Measurements from ENCODE around the gene KCNH1. TPM values are rescaled to one million over a fixed set of nuclear protein-coding genes. Genes with fewer than 3 reads are reported as not detected.

The KCNH1 gene
- polyA plus RNA-seq, 1 experiment, result 3.5 TPM

GRCh38 chr1:210747890-210748289 lies 386.1 kb downstream of the KCNH1 start:
- Histone ChIP-seq H3K4me3 (ENCODE audit: low read depth, low read length) (no peak overlapping the region), H3K27me3 (ENCODE audit: control insufficient read depth, insufficient read depth, low read length) (no peaks in the 10 kb centered on the region), H3K36me3 (ENCODE audit: control insufficient read depth, insufficient read depth, low read length) (no peaks in the 10 kb centered on the region)
- TF ChIP-seq CTCF (IDR thresholded peaks at IDR 0.05; ENCODE audit: insufficient read depth, low read depth, low read length), result no peak
- ChIA-PET CTCF (no interaction called here), POLR2A (no interaction called here)
- DNase-seq (ENCODE audit: low read depth), result no peak

GRCh38 chr1:210747112-210747511 lies 386.8 kb downstream of the KCNH1 start:
- H3K4me3 ChIP-seq (ENCODE audit: low read depth, low read length), result no peak overlapping the region
- no peak for TF ChIP-seq CTCF (IDR thresholded peaks at IDR 0.05; ENCODE audit: insufficient read depth, low read depth, low read length)
- CTCF ChIA-PET, result no interaction called here
- POLR2A ChIA-PET, result no interaction called here
- no peaks in the 10 kb centered on the region for H3K27me3 ChIP-seq (ENCODE audit: control insufficient read depth, insufficient read depth, low read length)
- H3K36me3 ChIP-seq (ENCODE audit: control insufficient read depth, insufficient read depth, low read length), result no peaks in the 10 kb centered on the region
- no peak for DNase-seq (ENCODE audit: low read depth)

GRCh38 chr1:210746024-210746731 lies 387.8 kb downstream of the KCNH1 start:
- POLR2A ChIA-PET, result no interaction called here
- no peak for TF ChIP-seq CTCF (IDR thresholded peaks at IDR 0.05; ENCODE audit: insufficient read depth, low read depth, low read length)
- CTCF ChIA-PET, result no interaction called here

GRCh38 chr1:210743038-210743437 lies 390.9 kb downstream of the KCNH1 start:
- DNase-seq (ENCODE audit: low read depth), result no peak
- no peaks in the 10 kb centered on the region for H3K27me3 ChIP-seq (ENCODE audit: control insufficient read depth, insufficient read depth, low read length)
- no peak overlapping the region for H3K4me3 ChIP-seq (ENCODE audit: low read depth, low read length)
- no peak for TF ChIP-seq CTCF (IDR thresholded peaks at IDR 0.05; ENCODE audit: insufficient read depth, low read depth, low read length)
- CTCF ChIA-PET, result interaction anchor here (0.9 kb wide), 2 partner anchors 53 to 391 kb away, joined by 3 read pairs; partner anchors contain the start of gene KCNH1
- POLR2A ChIA-PET, result no interaction called here
- H3K36me3 ChIP-seq (ENCODE audit: control insufficient read depth, insufficient read depth, low read length), result no peaks in the 10 kb centered on the region

More at GRCh38 chr1:210746024-210746731, 387.8 kb downstream of the KCNH1 start:
- Histone ChIP-seq H3K36me3 (ENCODE audit: control insufficient read depth, insufficient read depth, low read length) (no peaks in the 10 kb centered on the region), H3K27me3 (ENCODE audit: control insufficient read depth, insufficient read depth, low read length) (no peaks in the 10 kb centered on the region), H3K4me3 (ENCODE audit: low read depth, low read length) (no peak overlapping the region)
- DNase-seq (ENCODE audit: low read depth), result no peak

GRCh38 chr1:210741564-210741963 lies 392.4 kb downstream of the KCNH1 start:
- POLR2A ChIA-PET, result no interaction called here
- DNase-seq (ENCODE audit: low read depth), result no peak
- Histone ChIP-seq H3K27me3 (ENCODE audit: control insufficient read depth, insufficient read depth, low read length) (no peaks in the 10 kb centered on the region), H3K36me3 (ENCODE audit: control insufficient read depth, insufficient read depth, low read length) (no peaks in the 10 kb centered on the region), H3K4me3 (ENCODE audit: low read depth, low read length) (no peak overlapping the region)
- no peak for TF ChIP-seq CTCF (IDR thresholded peaks at IDR 0.05; ENCODE audit: insufficient read depth, low read depth, low read length)
- CTCF ChIA-PET, result no interaction called here

All from BJ (cell line).